ENCODE measurements around the gene MEFV.

The MEFV gene

DNA sequence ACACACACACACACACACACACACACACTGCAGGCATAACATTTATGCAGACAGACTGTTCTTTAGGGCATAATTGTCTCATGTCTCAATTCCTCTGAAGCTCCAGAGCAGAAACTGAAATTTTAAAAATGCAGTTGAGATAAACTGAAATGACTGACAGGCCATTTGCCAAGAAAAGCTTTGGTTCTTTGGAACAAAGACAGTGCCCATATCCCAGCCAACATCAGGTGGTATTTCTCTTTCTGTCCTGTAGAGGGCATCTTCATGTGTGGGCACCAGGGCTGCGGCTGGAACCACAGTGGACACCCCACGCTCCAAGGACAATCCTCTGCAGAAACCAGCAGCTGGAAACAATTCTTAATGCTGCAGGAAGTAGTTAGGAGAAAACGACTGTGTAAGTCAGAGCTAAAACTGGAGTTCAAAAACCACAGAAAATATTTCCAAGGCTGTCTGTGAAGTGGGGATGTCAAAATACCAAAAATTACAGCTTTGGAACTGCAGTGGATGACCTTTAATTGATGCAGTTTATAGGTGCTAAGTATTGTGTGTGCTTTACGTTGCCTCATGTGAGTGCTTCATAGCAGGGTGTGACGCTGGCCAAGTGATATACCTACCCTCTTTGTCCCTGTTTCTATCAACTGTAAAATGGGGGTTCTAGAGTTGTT, 10.6 kb upstream of the MEFV start:
- peak; percentile 38 for DNase-seq

DNA sequence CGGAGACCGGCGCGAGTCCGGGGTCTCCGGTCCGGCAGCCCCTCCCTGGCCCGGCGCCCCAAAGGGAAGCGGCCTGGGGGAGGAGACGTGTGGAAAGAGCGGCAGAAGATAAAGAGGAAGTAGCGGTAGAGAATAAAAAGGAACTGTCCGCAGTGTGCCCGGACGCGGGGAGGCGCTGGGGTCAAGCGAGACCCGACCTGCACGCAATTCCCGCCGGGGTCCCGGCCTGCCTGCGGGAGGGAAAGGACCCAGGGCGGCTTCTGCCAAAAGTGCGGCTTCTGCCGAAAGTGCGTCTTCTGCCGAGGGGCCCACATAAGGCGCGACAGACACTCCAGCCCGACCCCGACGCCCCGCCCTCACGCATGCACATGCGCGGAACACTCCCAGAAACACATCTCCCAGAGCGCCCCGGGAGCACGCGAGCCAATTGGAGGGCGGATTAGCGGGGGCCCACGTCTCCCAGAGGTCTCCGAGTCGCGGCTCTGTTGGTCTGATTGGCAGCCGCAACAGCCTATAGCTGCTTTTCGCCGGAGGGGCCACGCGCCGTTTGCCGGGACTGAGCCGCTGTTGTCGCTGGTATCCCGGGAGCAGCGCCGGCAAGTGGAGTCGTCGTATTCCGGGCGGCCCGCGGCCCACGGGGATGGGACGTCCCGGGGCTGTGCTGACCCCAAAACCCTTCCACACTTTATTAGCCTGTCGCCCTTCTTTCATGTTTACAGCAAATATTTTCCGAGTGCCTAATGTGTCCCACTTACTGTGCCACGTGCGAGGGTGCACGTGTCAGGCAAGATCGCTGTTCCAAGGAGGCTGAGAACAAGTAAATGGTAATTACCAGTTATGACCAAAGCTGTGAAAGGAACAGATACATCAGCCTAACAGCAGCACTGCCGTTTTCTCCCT, 8.0 kb upstream of the MEFV start:
- DNase-seq: peak; percentile 98

DNA sequence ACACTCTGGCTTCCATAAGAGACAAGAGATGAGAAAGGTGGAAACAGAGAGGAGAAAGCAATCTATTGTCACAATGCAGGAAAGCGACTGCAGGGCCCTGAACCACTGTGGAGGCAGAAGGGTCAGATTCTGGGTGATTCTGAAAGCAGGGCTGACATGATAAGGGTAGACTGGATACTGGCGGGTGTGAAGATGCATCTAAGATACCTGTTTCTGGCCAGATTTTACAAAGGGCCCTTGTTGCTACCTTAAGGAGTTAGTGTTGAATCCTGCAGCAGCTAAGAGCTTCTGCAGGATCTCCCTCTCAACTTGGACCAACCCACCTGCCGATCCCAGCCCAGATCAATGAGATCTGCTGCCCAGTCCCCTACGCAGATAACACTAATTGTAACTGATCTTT, 6.1 kb upstream of the MEFV start:
- no peak for DNase-seq

GRCh38 chr16:3259836-3260235, 3.4 kb upstream of the MEFV start:
- peak; percentile 55 for DNase-seq

DNA sequence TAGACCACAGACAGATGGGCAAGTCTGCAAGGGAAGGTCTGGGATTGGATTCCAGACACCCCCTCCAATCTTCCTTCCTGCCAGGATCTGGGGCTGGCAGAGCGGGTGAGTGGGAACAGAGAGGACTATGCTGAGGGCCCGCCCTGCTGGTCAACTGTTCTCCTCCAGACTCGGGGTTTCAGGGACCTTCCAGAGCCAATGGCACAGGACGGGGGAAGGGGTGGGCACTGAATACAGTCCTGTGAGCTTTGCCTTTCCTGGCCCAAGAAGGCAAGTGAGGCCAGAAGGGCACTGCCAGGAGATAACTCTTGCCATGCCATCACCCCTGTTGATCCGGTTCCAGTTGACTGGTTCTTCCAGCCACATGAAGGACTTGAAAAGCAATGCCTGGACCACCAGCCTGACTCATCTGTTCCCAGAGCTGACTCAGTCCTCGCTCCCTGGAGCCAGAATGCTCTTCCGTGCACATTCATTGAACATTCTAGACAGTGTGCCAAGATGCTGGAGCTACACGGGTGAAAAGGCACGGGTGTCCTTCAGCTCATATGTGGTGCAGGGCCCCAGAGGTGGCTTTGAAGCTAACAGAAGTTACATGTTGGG, 533 bp upstream of the MEFV start:
- DNase-seq: peak; percentile 25

- no peak for DNase-seq
These were observed 2.1 kb downstream of the MEFV start for GRCh38 chr16:3254309-3254708.

DNA sequence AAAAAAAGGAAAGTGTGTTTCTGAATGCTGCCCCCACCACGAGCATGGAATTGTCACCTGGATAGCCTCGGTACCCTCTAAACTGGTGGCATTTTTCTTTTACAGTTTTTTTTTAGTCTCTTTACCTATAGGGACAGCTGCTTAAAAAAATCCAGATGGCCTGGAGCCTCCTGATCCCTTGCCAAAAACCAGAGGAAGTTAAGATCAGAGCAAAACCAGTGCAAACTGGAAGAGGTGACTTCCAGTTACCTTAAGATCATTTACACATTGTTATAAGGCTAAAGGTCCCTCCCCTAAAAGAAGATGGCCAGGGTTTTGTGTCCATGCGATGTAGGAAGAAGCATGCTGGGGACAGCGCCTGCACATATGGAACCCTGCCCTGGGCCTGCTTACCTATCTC, 3.5 kb downstream of the MEFV start:
- DNase-seq: no peak

DNA sequence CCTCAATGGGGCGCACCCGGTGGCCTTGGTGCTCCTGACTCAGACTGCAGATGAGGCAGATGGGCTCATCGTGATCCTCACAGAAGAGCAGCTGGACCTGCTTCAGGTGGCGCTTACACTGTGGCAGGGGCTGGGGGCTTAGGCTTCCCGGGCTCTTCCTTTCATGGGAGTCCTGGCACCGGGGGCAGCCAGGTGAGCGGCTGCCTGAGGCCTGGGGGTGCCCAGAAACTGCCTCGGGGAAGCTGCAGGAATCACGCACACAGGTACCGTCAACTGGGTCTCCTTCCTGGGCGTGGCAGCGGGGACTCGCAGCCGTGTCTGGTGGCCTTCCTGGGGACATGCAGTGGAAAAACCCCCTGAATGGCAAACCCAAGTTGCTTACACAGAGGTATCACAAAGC, 7.0 kb downstream of the MEFV start:
- no peak for DNase-seq

GRCh38 chr16:3249020-3249419, 7.4 kb downstream of the MEFV start:
- no peak for DNase-seq

DNA sequence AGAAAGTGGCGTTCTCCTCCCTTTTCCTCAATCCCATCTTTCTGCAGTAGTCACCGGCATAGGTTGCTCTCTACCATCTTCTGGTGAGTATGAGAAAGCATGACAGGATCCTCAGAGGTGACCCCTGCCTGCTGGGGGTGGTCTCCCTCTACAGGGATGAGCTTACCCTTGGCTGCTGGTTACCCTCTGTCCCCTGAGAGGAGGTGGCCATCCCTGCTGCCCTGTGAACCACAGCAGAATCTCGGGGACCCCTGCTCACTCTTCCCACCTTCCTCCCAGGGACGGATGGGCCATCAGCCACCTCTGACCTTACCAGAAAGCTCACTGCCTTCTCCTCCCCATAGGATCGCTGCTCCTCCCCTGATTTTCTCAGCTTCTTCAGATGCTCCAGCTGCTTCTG, 7.8 kb downstream of the MEFV start:
- DNase-seq: no peak

GRCh38 chr16:3246876-3247275, 9.6 kb downstream of the MEFV start:
- no peak for DNase-seq

- DNase-seq: no peak
These were observed 10.4 kb downstream of the MEFV start for GRCh38 chr16:3246002-3246401.

GRCh38 chr16:3243882-3244281, 12.6 kb downstream of the MEFV start:
- no peak for DNase-seq

- DNase-seq: peak; percentile 88
These were observed 13.7 kb downstream of the MEFV start for GRCh38 chr16:3242709-3243108.

GRCh38 chr16:3241761-3242160, 14.7 kb downstream of the MEFV start:
- DNase-seq: no peak

DNA sequence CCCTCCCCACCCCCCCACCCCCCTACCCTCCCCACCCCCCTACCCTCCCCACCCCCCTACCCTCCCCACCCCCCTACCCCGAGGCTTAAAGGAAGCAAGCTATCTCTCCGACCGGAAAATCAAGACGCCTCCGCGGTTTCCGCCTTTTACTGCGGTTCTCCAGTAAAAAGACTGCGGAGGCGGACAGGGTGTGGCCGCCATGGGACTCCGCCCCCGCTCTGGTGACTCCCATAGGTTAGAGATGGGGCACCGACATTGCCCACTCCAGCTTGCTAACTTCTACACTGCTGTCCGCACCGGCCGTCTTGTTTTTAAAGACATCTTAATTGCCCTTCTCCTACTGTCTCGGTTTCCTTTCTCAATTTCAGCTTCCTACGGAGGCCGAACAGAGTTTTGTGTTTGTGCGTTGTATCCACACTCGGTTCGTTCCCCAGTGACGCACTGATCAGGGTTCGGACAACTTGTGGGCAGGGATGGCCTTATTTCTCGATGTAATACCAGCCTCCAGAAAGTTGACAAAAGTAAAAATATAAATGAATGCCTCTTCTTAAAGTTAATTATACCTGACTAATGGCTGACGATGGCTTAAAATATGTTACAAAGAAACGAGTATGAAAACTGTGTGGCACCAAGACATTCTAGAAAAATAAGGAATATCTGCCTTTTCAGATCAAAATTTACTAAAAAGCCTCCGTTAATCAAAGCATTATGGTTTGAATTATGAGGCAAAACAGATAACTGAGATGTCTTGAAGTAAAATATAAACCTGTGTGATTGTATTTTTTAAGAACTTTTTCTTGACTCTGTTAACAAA, 20.4 kb downstream of the MEFV start:
- DNase-seq: peak; percentile 86

GRCh38 chr16:3234857-3235561, 21.4 kb downstream of the MEFV start, which contains the start of gene ZNF200:
Gene ZNF200 (minus strand): TSS chr16:3235158. CDS start chr16:3233755, 1,403 bp downstream.
- DNase-seq: peak; percentile 95

- DNase-seq: no peak
These were observed 21.9 kb downstream of the MEFV start for GRCh38 chr16:3234543-3234856.

DNA sequence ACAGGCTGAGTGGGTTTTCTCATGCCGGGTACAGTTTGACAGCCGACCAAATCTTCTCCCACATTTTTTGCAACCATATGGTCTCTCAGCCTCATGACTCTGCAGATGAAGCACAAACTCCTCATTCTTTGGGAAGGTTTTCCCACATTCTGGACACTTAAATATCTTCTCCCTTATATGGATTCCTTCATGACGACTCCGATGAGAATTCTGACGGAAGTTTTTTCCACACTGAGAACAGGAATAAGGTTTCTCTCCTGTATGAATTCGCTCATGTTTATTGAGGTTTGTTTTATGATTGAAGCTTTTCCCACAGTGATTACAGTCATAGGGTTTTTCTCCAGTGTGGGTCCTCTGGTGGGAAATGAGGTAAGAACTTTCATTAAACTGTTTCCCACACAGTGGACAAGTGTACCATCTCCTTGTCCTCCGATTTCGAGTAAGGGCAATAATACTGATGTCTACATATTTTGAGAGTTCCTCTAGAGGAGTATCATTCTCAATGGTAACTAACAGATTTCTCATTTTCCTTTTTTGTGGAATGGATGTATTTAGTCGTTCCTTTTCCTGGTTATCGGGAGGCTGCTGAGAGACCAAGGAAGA, 32.4 kb downstream of the MEFV start:
- no peak for DNase-seq

- DNase-seq: no peak
These were observed 35.6 kb downstream of the MEFV start for GRCh38 chr16:3220839-3221238.

- DNase-seq: no peak
These were observed 40.2 kb downstream of the MEFV start for GRCh38 chr16:3216263-3216640.

GRCh38 chr16:3215601-3216262, 40.7 kb downstream of the MEFV start:
- no peak for DNase-seq
